Measurements from ENCODE around the gene EBNA1BP2.
A peak's percentile ranks its signal among the peaks of the same experiment; 100 is the strongest.

EBNA1BP2 gene

DNA sequence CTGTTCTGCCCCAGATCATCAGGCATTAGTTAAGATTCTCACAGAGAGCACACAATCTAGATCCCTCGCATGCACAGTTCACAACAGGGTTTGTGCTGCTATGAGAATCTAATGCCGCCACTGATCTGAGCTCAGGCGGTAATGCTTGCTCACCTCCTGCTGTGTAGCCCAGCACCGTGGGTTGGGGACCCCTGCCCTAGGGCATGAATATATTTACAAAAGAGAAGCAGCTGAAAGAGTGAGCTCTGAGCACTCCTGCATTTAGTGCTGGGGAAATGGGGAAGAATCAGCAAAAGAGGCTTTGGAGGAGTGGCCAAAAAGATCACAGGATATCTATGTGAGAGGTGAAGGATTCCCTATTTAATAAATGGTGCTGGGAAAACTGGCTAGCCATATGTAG, 5.6 kb upstream of the EBNA1BP2 start:
- H2AFZ ChIP-seq (ENCODE audit: low read length): no peak overlapping the region
- no peak overlapping the region for H3K4me3 ChIP-seq (ENCODE audit: low read length)
- no peaks in the 10 kb centered on the region for H3F3A ChIP-seq (ENCODE audit: insufficient read depth, low read length)
- no peak overlapping the region for H3K9ac ChIP-seq (ENCODE audit: low read length)
- peaks cover 2% of the 10 kb centered on the region for H3K4me1 ChIP-seq (ENCODE audit: low read length)
- no peak overlapping the region for H3K4me2 ChIP-seq (ENCODE audit: low read depth, low read length)
- H3K27ac ChIP-seq (ENCODE audit: low read length): no peak overlapping the region
- no peaks in the 10 kb centered on the region for H3K27me3 ChIP-seq (replicated peaks; ENCODE audit: insufficient read depth, low read length)
- H3K36me3 ChIP-seq (replicated peaks; ENCODE audit: insufficient read depth, low read length): no peaks in the 10 kb centered on the region
- no peak for DNase-seq
- no peaks in the 10 kb centered on the region for H3K9me3 ChIP-seq (replicated peaks; ENCODE audit: insufficient read depth, low read length)
- no peak for TF ChIP-seq EZH2phosphoT487 (IDR thresholded peaks at IDR 0.05; ENCODE audit: low read length)
- no peak for TF ChIP-seq CTCF (IDR thresholded peaks at IDR 0.05; ENCODE audit: low read length)
- TF ChIP-seq EZH2 (optimal IDR thresholded peaks at IDR 0.05; ENCODE audit: low read depth, low read length): no peak
- no peaks in the 10 kb centered on the region for H4K20me1 ChIP-seq (ENCODE audit: insufficient read depth, low read length)
- no peaks in the 10 kb centered on the region for H3K79me2 ChIP-seq (ENCODE audit: low read length)
- H3K9me2 ChIP-seq (replicated peaks; ENCODE audit: insufficient read depth, low read length): no peaks in the 10 kb centered on the region

DNA sequence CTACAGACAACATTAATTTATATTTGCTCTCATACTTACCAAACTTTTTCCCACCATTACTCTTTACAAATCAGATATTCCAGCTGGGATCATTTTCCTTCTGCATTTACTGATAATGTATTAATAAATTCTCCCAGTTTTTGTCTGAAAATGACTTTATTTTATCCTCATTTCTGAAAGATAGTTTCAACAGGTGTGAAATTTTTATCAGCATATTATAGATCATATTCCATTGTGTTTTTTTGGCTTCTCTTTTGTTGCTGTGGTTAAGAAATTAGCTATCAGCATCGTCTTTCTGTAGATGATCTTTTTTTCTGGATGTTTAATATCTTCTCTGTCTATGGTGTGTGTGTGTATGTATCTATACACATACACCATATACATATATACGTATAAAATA, 2.8 kb upstream of the EBNA1BP2 start:
- no peak overlapping the region for H3K9ac ChIP-seq (ENCODE audit: low read length)
- peaks cover 15% of the 10 kb centered on the region for H3K4me1 ChIP-seq (ENCODE audit: low read length)
- H3K9me3 ChIP-seq (replicated peaks; ENCODE audit: insufficient read depth, low read length): no peaks in the 10 kb centered on the region
- peaks cover 9% of the 10 kb centered on the region; the same call in 1 of the 2 replicates for H3K36me3 ChIP-seq (replicated peaks; ENCODE audit: insufficient read depth, low read length)
- no peaks in the 10 kb centered on the region for H3F3A ChIP-seq (ENCODE audit: insufficient read depth, low read length)
- H3K79me2 ChIP-seq (ENCODE audit: low read length): peaks cover 23% of the 10 kb centered on the region
- no peak for DNase-seq
- no peaks in the 10 kb centered on the region for H4K20me1 ChIP-seq (ENCODE audit: insufficient read depth, low read length)
- no peak overlapping the region for H2AFZ ChIP-seq (ENCODE audit: low read length)
- no peak overlapping the region for H3K4me3 ChIP-seq (ENCODE audit: low read length)
- no peak overlapping the region for H3K4me2 ChIP-seq (ENCODE audit: low read depth, low read length)
- TF ChIP-seq EZH2 (optimal IDR thresholded peaks at IDR 0.05; ENCODE audit: low read depth, low read length) (no peak), CTCF (IDR thresholded peaks at IDR 0.05; ENCODE audit: low read length) (no peak), EZH2phosphoT487 (IDR thresholded peaks at IDR 0.05; ENCODE audit: low read length) (no peak)
- no peaks in the 10 kb centered on the region for H3K9me2 ChIP-seq (replicated peaks; ENCODE audit: insufficient read depth, low read length)
- H3K27me3 ChIP-seq (replicated peaks; ENCODE audit: insufficient read depth, low read length): no peaks in the 10 kb centered on the region
- no peak overlapping the region for H3K27ac ChIP-seq (ENCODE audit: low read length)

- H3K27me3 ChIP-seq (replicated peaks; ENCODE audit: insufficient read depth, low read length): no peaks in the 10 kb centered on the region
- no peak for TF ChIP-seq EZH2phosphoT487 (IDR thresholded peaks at IDR 0.05; ENCODE audit: low read length)
- H3K9me2 ChIP-seq (replicated peaks; ENCODE audit: insufficient read depth, low read length): no peaks in the 10 kb centered on the region
- H3K9ac ChIP-seq (ENCODE audit: low read length): peak overlapping the region; percentile 87; the same call in 1 of the 2 replicates
- H3F3A ChIP-seq (ENCODE audit: insufficient read depth, low read length): no peaks in the 10 kb centered on the region
- peak; percentile 86 for DNase-seq
- H3K79me2 ChIP-seq (ENCODE audit: low read length): peaks cover 36% of the 10 kb centered on the region
- peaks cover 15% of the 10 kb centered on the region for H3K4me1 ChIP-seq (ENCODE audit: low read length)
- H3K4me2 ChIP-seq (ENCODE audit: low read depth, low read length): peak overlapping the region; percentile 98
- no peak overlapping the region; the same call in 1 of the 2 replicates for H3K27ac ChIP-seq (ENCODE audit: low read length)
- H3K9me3 ChIP-seq (replicated peaks; ENCODE audit: insufficient read depth, low read length): no peaks in the 10 kb centered on the region
- no peaks in the 10 kb centered on the region for H4K20me1 ChIP-seq (ENCODE audit: insufficient read depth, low read length)
- H3K4me3 ChIP-seq (ENCODE audit: low read length): peak overlapping the region; percentile 99
- peaks cover 16% of the 10 kb centered on the region; the same call in 1 of the 2 replicates for H3K36me3 ChIP-seq (replicated peaks; ENCODE audit: insufficient read depth, low read length)
- peak overlapping the region; percentile 93 for H2AFZ ChIP-seq (ENCODE audit: low read length)
Measured at GRCh38 chr1:43172527-43172972, 460 bp upstream of the EBNA1BP2 start.

- H3K36me3 ChIP-seq (replicated peaks; ENCODE audit: insufficient read depth, low read length): peaks cover 22% of the 10 kb centered on the region; the same call in 1 of the 2 replicates
- peaks cover 15% of the 10 kb centered on the region for H3K4me1 ChIP-seq (ENCODE audit: low read length)
- TF ChIP-seq EZH2 (optimal IDR thresholded peaks at IDR 0.05; ENCODE audit: low read depth, low read length): no peak
- TF ChIP-seq CTCF (IDR thresholded peaks at IDR 0.05; ENCODE audit: low read length): no peak
- no peak for TF ChIP-seq EZH2phosphoT487 (IDR thresholded peaks at IDR 0.05; ENCODE audit: low read length)
- H3K4me3 ChIP-seq (ENCODE audit: low read length): peak overlapping the region; percentile 99
- no peaks in the 10 kb centered on the region for H3K9me2 ChIP-seq (replicated peaks; ENCODE audit: insufficient read depth, low read length)
- H4K20me1 ChIP-seq (ENCODE audit: insufficient read depth, low read length): no peaks in the 10 kb centered on the region
- H3K9ac ChIP-seq (ENCODE audit: low read length): peak overlapping the region; percentile 87
- no peaks in the 10 kb centered on the region for H3F3A ChIP-seq (ENCODE audit: insufficient read depth, low read length)
- peaks cover 36% of the 10 kb centered on the region for H3K79me2 ChIP-seq (ENCODE audit: low read length)
- H3K27me3 ChIP-seq (replicated peaks; ENCODE audit: insufficient read depth, low read length): no peaks in the 10 kb centered on the region
- DNase-seq: no peak
- H3K4me2 ChIP-seq (ENCODE audit: low read depth, low read length): peak overlapping the region; percentile 98
- peak overlapping the region; percentile 11; the same call in 1 of the 2 replicates for H3K27ac ChIP-seq (ENCODE audit: low read length)
- H3K9me3 ChIP-seq (replicated peaks; ENCODE audit: insufficient read depth, low read length): no peaks in the 10 kb centered on the region
- peak overlapping the region; percentile 93 for H2AFZ ChIP-seq (ENCODE audit: low read length)
Measured at GRCh38 chr1:43171312-43171875, 696 bp downstream of the EBNA1BP2 start.
